NCI-H1436 treated with DMSO at 0.1 percent for 48 hours (cell line): Measurements from ENCODE around the gene PITPNC1.
A peak's percentile ranks its signal among the peaks of the same experiment; 100 is the strongest.
"Not testable (repeated sequence)": the region's sequence is repeated elsewhere in the genome, so short reads cannot be mapped to it uniquely, and the experiment has no call there.

Source experiments
- DNase-seq: peaks from one replicate; lab custom pipeline; 2025; lab: John Stamatoyannopoulos, UW

Gene PITPNC1

DNA sequence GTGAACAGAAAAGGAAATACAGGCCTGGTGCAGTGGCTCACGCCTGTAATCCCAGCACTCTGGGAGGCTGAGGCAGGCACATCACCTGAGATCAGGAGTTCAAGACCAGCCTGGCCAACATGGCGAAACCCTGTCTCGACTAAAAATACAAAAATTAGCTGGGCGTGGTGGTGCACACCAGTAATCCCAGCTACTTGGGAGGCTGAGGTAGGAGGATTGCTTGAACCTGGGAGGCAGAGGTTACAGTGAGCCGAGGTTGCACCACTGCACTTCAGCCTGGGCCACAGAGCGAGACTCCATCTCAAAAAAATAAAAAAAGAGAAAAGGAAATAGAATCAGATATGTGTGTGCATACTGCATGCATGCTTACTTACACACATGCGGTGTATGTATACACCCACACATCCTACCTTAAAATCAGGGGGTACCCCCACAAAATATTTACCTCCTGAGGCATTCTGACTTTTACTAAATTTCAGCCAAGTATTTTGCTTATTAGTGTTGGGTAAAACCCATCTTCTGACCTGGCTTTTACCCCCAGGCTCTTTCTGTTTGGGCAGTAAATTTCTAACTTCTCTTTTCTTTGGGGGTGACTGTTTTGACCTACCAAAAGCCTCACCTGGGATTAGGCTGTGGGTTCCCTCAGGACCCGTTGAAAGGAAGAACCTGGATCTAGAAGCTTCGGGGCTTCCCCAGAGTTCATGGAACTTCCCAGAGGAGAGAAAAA lies 201.8 kb downstream of the PITPNC1 start:
- not testable (repeated sequence) for DNase-seq

DNA sequence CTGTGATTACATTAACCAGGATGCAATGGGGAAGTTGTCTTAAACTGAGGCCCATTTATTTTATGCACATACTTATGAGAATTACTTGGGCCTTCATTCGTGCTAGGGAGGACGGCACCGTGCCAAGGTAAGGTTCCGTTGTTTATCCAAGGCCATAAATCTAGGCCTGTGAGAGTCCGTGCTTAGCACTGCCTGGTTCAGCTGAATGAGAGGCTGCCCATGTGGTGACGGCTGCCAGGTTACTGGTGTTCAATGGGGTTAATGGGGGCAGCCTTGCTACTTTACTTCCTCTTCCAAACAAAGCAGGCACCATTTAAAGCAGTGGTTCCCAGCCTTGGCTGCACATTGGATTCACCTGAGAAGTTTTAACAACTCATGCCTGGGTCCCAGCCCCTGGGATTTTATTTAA lies 205.6 kb downstream of the PITPNC1 start:
- DNase-seq, result no peak

DNA sequence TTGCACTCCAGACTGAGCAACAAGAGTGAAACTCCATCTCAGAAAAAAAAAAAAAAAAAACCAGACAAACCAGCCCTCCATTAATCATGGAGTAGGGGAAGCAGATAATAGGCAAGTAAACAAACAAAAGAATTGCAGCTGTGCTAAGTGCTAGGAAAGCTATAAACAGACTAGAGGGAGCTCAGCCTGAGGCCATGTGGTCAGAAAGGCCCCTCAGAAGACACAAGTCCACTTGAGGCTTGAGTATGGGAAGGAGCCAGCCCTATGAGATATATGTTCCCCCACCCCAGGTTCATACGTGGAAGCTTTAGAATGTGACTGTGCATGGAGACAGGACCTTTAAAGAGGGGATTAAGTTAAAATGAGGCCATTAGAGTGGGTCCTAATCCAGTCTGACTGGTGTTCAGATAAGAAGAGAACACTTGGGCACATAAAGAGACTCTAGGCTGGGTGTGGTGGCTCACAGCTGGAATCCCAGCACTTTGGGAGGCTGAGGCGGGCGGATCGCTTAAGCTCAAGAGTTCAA lies 208.1 kb downstream of the PITPNC1 start:
- peak; percentile 50 for DNase-seq

DNA sequence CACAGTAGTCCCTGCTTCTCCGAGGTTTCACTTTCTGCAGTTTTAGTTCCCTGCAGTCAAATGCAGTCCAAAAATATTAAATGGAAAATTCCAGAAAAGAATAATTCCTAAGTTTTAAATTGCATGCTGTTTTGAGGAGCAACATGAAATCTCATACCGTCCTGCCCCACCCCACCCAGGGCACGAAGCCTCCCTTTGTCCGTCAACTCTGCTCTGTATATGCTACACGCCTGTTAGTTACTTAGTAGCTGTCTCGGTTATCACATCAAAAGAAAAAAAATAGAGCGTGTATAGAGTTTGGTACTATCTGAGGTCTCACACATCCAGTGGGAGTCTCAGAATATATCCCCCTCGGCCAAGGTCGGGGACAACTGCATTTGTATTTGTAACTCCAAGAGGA lies 211.2 kb downstream of the PITPNC1 start:
- no peak for DNase-seq

DNA sequence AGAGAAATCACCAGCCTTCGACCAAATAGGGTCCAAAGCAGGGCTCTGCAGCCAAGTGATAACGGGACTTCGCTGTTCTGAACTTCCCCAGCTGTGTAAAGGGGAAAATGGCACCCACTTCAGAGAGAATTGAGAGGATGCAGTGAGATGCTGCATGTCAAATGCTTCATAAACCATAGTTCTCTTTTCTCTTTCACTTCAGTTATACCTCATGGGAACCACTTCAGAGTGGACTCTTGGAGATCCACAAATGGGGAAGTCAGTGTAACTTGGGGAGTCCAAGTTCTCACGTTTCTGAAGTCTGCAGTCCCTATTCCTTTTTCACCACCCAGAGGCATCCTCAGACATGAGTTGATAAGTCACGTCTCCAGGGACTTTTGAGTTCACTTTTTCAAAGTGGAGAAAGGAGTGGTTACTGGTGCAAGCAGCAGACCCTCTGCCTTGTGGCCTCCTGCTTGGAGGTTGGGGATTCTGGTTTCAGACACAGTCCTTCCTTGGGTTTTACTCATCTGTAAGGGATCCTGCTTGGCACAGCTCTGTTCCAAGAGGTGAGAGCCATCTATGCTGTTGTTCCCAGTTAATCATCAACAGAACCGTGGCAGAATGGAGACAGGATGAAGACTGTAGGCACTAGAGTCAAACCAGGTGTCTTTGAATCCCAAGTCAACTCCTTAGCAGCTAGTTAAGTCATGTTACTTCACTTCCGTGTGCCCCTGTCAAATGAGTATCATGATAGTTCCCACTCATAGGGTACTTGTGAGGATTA lies 217.2 kb downstream of the PITPNC1 start:
- DNase-seq, result no peak

DNA sequence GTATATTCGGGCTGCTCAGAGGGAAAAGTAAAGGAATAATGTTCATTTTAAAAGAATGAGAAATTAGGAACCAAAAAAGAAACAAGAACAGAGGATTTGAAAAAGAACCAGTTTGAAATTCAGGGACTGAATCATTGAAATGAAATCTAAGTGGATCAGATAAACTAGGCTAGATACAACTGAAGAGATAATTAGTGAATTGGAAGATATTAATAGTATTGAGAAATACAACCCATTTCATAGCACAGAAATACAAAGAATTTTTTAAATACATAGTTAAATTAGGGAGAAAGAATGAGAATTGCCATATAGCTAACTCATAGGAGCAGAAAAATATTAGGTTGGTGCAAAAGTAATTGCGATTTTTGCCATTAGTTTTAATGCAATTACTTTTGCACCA lies 223.3 kb downstream of the PITPNC1 start:
- DNase-seq, result no peak

DNA sequence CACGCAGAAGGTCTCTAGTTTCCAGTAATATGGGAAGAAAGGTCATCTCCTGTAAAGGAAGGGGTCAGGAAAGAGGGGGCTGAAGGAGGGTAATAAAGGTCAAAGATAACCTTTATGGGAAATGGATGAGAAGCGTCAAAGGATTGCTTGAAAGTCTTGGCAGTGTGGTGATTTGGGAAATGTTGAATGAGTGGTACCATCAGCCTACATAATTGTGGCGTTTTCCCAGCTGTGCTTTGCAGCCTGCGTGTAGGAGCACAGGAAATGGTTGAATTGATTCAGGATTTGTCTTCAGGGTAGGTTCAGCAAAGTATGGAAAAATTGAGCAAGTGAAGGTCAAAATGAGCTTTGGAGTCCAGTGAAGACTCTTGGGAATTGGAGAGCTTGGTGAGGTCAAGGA lies 224.8 kb downstream of the PITPNC1 start:
- no peak for DNase-seq

DNA sequence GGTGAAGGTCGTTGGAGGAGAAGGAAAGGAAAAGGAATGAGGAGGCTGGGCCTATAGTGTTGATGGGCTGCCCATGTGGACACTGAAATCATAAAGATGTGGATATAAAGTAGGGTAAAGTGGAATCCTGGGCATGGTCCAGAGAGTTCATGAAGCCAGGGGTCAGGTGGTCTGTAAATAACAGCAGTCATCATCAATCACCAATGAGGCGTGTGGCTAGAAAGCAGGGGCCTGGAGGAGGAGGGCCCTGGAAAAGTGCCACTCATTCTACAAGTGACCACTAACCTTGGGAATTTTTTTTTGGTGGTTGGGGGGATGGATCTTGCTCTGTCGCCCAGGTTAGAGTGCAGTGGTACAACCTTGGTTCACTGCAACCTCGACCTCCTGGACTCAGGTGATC lies 225.4 kb downstream of the PITPNC1 start:
- no peak for DNase-seq

DNA sequence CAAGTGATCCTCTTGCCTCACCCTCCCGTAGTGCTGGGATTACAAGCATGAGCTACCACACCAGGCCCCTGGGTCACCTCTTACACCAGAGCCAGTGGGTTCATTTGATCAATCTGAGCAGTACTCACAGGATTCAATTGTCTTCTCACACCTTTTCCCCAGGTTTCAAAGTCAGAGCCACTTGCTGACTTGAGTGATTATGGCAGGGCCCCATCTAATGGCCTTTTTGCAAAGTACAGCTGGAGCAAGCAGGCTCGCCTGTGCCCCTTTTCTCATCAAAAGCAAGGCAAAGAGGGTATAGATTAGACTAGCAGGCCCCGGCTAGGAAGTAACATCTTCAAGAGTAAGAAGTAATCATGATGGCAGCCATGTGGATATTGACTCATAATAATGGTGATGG lies 225.9 kb downstream of the PITPNC1 start:
- peak; percentile 54 for DNase-seq

DNA sequence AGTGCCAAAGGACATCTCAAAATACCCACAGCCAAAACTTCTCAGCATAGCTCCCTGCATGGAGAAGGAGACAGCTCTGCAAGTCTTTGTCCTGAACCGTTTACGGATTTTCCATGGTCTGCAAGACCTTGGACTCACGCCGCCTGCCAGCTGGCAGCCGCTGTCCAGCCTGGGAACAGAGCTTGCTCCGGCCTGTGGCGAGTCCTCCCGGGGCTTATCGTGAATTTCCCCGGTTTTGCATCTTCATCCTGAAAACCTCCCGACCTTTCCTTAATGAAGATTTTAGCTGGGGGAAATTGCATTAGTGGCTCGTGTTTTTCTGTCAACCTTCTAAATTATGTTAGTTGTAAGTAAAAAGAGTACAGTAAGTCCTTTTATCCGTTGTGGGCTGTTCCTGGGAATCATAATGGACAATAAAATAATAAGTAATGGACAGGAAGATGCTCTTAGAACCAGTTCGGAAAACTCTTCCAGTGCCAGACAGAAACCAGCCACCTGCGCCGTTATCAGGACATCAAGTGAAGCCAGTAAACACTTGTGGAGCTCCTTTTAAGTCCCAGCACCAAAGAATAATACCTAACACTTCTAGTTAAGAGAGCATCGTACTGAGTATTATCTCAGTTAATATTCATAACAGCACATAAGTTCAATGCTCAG lies 228.3 kb downstream of the PITPNC1 start:
- no peak for DNase-seq

DNA sequence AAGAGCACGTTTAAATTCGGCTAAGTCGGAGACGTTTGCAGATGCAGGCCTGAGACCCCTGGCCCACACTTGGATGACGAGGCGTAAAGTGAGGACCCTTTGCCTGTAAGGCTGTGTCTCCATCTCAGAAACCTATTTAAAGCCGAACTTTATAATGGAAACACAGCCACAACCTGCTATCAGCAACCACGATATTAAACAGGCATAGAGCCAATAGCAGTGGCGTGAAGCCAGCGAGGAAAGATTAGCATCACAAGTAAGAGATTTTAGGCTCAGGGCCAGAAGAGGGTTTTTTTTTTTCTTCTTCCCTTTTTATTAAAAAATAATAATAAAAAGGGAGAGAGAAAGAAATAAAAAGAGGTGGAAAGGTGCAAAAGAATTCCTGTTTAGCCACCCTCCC lies 229.4 kb downstream of the PITPNC1 start:
- DNase-seq, result no peak

DNA sequence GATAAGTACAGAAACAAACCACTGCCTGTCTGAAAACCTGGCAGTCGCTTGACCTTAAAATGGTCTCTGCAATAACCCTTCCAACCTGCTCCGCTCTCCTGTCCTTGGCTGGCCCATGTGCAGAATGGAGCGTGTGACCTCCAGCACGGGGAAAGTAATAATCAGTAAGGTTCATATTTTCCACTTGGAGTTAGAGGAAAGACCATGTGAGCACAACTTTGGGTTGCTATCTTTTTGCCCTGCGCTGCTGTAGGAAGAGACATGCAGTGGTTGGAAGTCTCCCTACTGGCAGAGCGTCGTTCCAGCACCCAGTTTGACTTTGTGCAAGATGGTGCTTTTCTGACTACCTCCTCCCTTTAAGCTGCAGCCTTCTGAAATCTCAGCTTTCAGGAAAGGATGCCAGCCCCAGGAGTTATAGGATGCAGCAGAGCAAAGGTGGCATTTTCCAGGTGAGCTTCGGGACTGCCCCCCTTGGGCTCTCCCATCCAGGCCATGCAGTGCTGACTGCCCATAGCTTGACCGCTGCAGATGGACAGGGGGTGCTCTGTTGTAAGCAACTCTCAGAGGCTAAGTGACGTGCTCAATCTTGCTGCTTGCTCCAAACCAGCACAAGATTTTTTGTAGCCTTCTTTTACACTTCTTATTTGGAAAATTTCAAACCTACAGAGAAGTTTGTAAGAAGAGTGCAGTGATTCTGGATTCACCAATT lies 230.0 kb downstream of the PITPNC1 start:
- no peak for DNase-seq

DNA sequence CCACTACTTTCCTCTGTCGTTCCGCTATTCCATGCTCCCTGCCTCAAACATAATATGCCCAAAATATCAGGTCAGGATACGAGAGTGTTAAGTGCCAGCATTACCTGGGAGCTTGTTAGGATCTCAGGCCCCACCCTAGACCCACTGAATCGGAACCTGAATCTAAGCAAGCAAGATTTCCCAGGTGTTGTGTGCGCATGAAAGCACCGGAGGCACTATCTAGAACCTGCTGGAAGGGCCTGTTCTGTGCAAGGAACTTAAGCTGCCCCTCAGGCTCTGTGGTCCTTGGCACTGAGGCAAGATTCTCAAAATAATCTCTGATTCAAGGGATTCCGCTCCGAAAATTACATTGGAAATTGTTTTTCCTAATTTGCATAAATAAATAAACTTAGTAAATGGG lies 233.0 kb downstream of the PITPNC1 start:
- DNase-seq, result no peak

DNA sequence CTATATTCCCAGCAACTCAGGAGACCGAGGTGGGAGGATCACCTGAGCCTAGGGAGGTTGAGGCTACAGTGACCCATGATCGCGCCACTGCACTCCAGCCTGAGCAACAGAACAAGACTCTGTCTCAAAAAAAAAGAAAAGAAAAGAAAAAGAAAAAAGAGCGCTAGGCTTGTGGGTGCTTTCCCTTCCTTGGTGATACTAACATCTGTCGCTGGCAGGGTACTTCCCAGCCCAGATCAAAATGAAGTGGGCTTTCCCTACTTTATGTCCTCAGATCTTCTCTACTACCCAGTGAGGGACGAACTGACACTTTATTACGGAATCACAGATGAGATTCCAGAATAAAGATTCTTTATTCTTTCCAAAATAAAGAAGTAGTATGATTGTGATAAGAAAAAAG lies 236.9 kb downstream of the PITPNC1 start:
- no peak for DNase-seq

DNA sequence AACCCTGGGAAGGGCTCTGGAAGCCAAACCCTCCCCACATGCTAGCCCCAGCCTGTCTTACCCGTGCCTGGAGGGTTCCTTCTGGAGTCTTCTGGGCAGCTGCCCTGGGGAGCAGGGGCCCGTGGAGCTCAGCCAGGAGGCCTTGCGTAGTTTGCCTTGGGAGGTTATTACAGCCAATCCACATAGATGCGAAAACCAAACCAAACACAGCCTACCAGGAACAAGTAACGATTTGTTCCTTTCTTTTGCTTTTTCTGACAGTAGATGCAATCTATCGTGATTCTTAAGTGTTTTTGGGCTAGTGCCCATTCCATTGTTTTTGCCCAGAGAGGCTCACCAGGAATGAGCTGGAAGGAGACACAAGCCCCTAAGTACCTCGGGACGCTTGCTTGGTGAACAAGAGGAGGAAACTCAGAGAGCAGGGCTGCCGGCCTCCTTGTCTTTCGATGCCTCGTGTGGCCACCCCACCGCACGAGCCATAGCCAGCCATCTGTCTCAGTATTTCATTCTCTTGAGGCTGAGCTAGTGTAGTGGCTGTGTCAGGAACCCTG lies 238.0 kb downstream of the PITPNC1 start:
- no peak for DNase-seq

DNA sequence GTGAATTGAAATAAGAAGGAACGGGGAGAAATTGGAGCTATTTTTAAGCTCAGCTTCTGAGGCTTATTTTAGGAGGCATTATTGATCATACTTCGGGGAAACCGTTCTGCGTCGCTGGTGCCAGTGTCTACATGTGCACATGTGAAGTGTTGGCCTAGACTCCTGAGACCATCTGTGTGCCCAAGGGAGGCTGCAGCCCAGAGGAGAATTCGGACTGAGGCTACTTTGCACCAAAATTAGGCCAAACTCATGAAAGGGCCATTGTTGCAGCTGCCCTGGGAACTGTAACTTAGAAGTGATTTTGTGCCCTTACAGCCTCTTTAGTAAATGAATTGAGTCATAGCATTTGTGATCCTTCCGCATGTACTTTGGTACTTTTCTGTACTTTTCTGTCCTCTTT lies 238.7 kb downstream of the PITPNC1 start:
- no peak for DNase-seq

DNA sequence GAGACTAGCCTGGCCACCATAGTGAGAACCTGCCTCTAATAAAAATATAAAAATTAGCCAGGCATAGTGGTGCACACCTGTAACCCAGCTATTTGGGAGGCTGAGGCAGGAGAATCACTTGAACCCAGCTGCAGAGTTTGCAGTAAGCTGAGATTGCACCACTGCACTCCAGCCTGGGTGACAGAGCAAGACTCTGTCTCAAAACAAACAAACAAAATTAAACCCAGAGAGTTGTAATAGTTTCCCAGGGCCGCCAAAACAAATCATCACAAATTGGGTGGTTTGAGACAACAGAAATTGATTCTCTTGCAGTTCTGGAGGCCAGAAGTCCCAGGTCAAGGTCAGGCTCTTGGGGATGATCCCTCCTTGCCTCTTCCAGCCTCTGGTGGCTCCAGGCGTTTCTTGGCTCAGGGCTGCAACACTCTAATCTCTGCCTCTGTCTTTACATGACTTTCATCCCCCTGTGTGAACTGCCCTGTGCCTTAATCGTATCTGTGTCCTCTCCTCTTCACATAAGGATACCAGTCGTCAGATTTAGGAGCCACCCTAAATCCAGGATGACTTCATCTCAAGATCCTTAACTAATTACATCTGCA lies 240.3 kb downstream of the PITPNC1 start:
- DNase-seq, result no peak

DNA sequence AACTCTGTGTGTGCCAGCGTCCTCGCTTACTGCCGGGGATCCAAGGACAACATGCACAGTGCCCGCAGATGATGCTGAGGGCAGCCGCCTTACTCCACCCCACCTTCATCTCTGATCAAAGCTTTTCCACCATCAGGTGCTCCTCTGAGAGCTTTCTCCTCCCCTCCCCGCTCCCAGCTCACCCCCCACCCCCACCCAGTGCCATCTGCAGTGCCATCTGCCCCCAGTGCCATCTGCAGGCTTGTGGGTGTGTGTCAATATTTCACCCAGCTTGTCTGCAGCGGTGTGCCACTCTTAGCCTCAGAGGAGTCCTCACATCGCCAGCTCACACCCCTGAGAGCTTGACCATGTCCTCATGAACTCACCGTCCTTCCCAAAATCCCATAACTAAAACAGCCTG lies 242.5 kb downstream of the PITPNC1 start:
- no peak for DNase-seq

DNA sequence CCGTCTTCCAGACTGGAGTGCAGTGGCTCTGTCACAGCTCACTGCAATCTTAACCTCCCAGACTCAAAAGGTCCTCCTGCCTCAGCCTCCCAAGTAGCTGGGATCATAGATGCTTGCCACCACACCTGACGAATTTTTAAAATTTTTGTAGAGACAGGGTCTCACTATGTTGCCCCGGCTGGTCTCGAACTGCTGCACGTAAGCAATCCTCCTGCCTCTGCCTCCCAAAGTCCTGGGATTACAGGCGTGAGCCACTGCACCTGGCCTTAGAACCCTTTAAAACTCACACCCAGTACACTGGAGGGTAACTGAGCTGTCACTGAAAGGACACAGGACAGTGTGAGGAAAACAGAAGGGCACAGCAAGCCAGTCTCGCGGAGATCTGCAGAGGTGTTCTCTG lies 243.0 kb downstream of the PITPNC1 start:
- no peak for DNase-seq

DNA sequence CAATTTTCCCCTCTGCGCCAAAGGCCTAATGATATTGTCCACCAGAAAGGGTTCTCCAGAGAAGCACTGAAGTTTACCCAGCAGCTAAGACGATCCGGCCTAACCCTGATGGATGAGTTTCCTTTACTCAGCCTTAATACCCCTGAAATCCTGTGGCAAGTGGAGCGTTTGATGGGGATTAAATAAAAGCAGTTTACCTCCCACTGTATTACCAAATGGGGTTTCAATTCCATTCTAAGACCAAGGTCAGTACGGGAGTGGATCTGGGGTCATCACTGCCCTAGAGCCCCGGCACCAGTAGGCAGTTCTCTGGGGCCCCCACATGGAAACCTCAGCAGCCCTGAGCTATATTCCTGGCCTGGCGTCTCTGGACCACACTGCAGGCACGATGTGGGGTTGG lies 243.6 kb downstream of the PITPNC1 start:
- DNase-seq, result no peak

DNA sequence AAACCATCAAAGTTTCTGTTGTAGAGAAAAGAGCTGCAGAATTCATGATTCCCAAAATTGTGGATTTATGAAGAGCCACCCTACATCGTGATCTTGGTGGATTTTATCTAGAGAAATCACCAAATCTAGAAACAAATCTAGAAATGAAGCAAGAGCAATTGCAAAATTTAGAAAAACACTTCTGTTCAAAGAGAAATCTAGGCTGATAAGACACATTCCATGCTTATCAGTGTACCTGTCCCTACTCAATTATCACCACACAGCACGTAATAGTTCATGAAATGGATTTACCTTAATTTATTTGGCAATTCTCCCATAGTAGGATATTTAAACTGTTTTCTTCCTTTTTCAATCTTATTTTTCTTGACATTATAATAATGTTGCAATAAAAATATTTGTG lies 246.7 kb downstream of the PITPNC1 start:
- no peak for DNase-seq
